Vagina (tissue), 2 donors: ENCODE measurements around the gene LRWD1. TPM values are rescaled to one million over a fixed set of nuclear protein-coding genes. Genes with fewer than 3 reads are reported as not detected.
"Not testable (repeated sequence)": the region's sequence is repeated elsewhere in the genome, so short reads cannot be mapped to it uniquely, and the experiment has no call there.

ENCODE experiments used
- DNase-seq, 2 donors: peaks; one replicate each; pipeline ENCODE4 v3.0.0-alpha.2; 2017; ENCODE audit errors: extremely low spot score in 2 of 2
- H3K27ac ChIP-seq: fragments of 200-600 bp; sonication (generic); one replicate; pipeline ENCODE4 v1.5.1; 2019
- H3K27me3 ChIP-seq: fragments of 200-600 bp; sonication (generic); one replicate; pipeline ENCODE4 v1.5.1; 2019
- H3K36me3 ChIP-seq, 2 donors: fragments of 200-600 bp; sonication (generic); one replicate each; pipeline ENCODE4 v1.5.1; 2017 to 2019
- H3K4me1 ChIP-seq: fragments of 200-600 bp; sonication (generic); one replicate; pipeline ENCODE4 v1.5.1; 2019
- H3K4me3 ChIP-seq, 2 donors: fragments of 200-600 bp; sonication (generic); 1 replicate in 1 of 2; 2 replicates in 1 of 2; pipeline ENCODE4 v1.5.1; 2016 to 2019
- H3K9me3 ChIP-seq: fragments of 200-600 bp; sonication (generic); one replicate; pipeline ENCODE4 v1.5.1; 2019
- POLR2A ChIP-seq, 2 donors: fragments of 450-650 bp; IDR thresholded peaks; one replicate each; pipeline ENCODE4 v1.6.1; 2017; ENCODE audit warnings: antibody characterized with exemption in 2 of 2, mild to moderate bottlenecking in 2 of 2, moderate library complexity in 2 of 2
- POLR2AphosphoS5 ChIP-seq, 2 donors: sonication (generic); formaldehyde crosslinking; IDR thresholded peaks; one replicate each; pipeline ENCODE4 v1.9.0; 2017; ENCODE audit warnings: antibody characterized with exemption in 2 of 2, mild to moderate bottlenecking in 2 of 2, low read depth in 1 of 2; ENCODE audit not compliant: insufficient read depth in 1 of 2
- intact Hi-C: fragments of 100-400 bp; cut with DNase I; formaldehyde crosslinking; loops from one replicate; pipeline ENCODE4 v1.15.1; 2023
- total RNA-seq: library from RNA; depleted of rRNA; stranded (reverse); fragments of >200 nt; gene quantifications from one replicate; pipeline ENCODE4 v1.2.3, GENCODE V29; 2016
- TF ChIP-seq, protein P1 (sequence below), 3 experiments: fragments of 450-650 bp in 2 of 3; fragments of 200-600 bp in 1 of 3; sonication (generic) in 1 of 3; IDR thresholded peaks; one replicate each; pipeline ENCODE4 v1.5.1; 2017 to 2019; ENCODE audit warnings: antibody characterized with exemption in 3 of 3, mild to moderate bottlenecking in 2 of 3, moderate library complexity in 2 of 3

Gene LRWD1
- total RNA-seq, 1 donor from 2014 or later, result 11.0 TPM

DNA sequence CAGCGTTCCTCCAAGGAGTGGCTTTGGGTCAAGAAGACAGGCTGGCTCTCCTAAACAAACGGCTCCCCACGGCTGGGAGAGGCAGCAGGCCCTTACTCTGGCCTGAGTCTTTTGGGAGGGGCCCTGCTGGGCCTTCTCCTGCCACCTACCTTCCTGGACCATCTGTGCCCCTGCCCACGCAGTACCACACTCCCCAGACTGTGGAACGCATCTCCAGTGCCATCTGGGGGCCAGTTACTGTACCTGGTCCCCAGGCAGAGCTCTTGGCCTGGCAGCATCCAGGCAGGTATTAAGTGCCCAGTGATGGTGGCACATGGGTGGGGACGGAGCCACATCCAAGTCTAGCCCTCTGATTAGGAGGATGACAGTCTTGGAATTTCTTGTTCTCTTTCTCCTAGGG lies 14.5 kb upstream of the LRWD1 start:
- Histone ChIP-seq H3K36me3 (peaks cover 0 to 10% of the 10 kb centered on the region in 2 donors), H3K27me3 (no peaks in the 10 kb centered on the region), H3K9me3 (no peaks in the 10 kb centered on the region), H3K27ac (no peak overlapping the region), H3K4me3 (no peak overlapping the region), H3K4me1 (no peaks in the 10 kb centered on the region)
- intact Hi-C loops, result no loop called here
- no peak for DNase-seq
- TF ChIP-seq POLR2A (IDR thresholded peaks at IDR 0.05) (no peak), POLR2AphosphoS5 (IDR thresholded peaks at IDR 0.05; ENCODE audit: insufficient read depth in 1 of 2, low read depth in 1 of 2) (no peak)
- TF ChIP-seq, protein P1, sequence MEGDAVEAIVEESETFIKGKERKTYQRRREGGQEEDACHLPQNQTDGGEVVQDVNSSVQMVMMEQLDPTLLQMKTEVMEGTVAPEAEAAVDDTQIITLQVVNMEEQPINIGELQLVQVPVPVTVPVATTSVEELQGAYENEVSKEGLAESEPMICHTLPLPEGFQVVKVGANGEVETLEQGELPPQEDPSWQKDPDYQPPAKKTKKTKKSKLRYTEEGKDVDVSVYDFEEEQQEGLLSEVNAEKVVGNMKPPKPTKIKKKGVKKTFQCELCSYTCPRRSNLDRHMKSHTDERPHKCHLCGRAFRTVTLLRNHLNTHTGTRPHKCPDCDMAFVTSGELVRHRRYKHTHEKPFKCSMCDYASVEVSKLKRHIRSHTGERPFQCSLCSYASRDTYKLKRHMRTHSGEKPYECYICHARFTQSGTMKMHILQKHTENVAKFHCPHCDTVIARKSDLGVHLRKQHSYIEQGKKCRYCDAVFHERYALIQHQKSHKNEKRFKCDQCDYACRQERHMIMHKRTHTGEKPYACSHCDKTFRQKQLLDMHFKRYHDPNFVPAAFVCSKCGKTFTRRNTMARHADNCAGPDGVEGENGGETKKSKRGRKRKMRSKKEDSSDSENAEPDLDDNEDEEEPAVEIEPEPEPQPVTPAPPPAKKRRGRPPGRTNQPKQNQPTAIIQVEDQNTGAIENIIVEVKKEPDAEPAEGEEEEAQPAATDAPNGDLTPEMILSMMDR (IDR thresholded peaks at IDR 0.05), result no peak

DNA sequence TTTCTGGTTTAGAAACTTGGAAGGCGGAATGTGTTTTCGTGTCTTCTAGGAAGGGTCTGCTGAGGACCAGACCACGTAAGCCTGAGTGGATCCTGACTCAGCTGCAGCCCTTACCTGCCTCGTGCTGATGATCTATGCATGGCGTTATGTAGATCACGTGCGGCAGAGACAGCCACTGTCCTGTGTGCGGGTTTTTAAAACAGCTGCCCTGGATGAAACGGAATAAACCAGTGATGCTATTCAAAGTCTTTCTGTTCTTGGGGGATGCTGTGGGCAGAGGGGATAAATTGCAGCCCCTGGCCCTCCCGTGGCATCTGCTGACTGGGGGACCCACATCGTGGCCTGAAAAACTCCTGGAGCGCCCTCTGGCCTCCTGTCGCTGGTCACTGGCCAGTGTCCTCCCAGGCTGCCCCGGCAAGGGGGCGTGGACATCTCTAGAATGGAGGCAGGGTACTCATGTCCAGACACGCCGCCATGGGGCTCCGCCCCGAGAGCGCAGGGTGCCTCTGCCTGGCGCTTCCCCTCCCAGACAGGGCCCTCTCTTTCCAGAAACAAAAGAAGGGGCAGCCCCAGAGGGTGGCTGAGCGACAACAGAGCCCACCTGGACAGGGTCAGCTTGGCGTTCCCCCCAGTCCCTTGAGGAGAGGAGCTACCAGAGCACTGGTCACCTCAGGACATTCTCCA lies 13.3 kb upstream of the LRWD1 start:
- Histone ChIP-seq H3K4me1 (no peaks in the 10 kb centered on the region), H3K27me3 (no peaks in the 10 kb centered on the region), H3K4me3 (no peak overlapping the region), H3K9me3 (no peaks in the 10 kb centered on the region), H3K27ac (no peak overlapping the region), H3K36me3 (peaks cover 0 to 21% of the 10 kb centered on the region in 2 donors)
- intact Hi-C loops, result no loop called here
- TF ChIP-seq POLR2A (IDR thresholded peaks at IDR 0.05) (no peak), POLR2AphosphoS5 (IDR thresholded peaks at IDR 0.05; ENCODE audit: insufficient read depth in 1 of 2, low read depth in 1 of 2) (no peak)
- TF ChIP-seq, protein P1 (IDR thresholded peaks at IDR 0.05), result no peak
- no peak for DNase-seq

DNA sequence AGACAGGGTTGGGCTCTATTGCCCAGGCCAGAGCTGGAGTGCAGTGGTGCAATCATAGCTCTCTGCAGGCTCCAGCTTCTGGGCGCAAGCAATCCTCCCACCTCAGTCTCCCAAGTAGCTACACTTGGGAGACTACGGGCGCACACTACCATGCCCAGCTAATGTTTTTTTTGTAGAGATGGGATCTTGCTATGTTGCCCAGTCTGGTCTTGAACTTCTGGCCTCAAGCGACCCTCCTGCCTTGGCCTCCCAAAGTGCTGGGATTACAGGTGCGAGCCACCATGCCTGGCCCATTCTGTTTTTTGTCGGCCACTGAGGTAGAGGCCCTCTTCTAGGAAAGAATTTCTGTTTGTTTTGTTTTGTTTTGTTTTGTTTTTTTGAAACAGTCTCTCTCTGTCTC lies 12.3 kb upstream of the LRWD1 start:
- TF ChIP-seq, protein P1 (IDR thresholded peaks at IDR 0.05), result no peak
- TF ChIP-seq POLR2AphosphoS5 (IDR thresholded peaks at IDR 0.05; ENCODE audit: insufficient read depth in 1 of 2, low read depth in 1 of 2) (no peak), POLR2A (IDR thresholded peaks at IDR 0.05) (no peak)
- Histone ChIP-seq H3K4me3 (no peak overlapping the region), H3K4me1 (no peaks in the 10 kb centered on the region), H3K27ac (no peak overlapping the region), H3K27me3 (no peaks in the 10 kb centered on the region), H3K36me3 (peaks cover 0 to 20% of the 10 kb centered on the region in 2 donors), H3K9me3 (no peaks in the 10 kb centered on the region)
- DNase-seq, result no peak
- intact Hi-C loops, result no loop called here

DNA sequence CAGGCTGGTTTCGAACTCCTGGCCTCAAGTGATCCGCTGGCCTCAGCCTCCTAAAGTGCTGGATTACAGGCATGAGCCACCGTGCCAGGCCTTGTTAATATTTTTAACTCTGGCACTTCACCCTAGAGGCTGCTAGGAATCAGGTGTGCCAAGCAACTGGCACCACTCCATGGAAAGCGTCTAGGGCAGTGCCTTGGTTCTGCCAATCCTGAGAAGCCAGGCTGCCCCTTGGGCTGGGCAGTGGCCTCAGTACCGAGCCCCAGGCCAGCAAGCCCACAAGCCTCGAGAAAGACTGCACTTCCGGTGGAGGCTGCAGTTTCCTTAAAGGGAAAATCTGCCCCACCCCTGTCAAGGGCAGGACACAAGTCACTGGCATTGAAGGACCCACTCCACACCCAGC lies 11.5 kb upstream of the LRWD1 start:
- H3K27me3 ChIP-seq, result no peaks in the 10 kb centered on the region
- no peaks in the 10 kb centered on the region for H3K9me3 ChIP-seq
- TF ChIP-seq, protein P1 (IDR thresholded peaks at IDR 0.05), result no peak
- TF ChIP-seq POLR2AphosphoS5 (IDR thresholded peaks at IDR 0.05; ENCODE audit: insufficient read depth in 1 of 2, low read depth in 1 of 2) (no peak), POLR2A (IDR thresholded peaks at IDR 0.05) (no peak)
- H3K27ac ChIP-seq, result no peak overlapping the region
- no peak for DNase-seq
- intact Hi-C loops, result no loop called here
- no peaks in the 10 kb centered on the region for H3K4me1 ChIP-seq
- H3K4me3 ChIP-seq, result no peak overlapping the region
- H3K36me3 ChIP-seq, result peaks cover 0 to 28% of the 10 kb centered on the region in 2 donors

DNA sequence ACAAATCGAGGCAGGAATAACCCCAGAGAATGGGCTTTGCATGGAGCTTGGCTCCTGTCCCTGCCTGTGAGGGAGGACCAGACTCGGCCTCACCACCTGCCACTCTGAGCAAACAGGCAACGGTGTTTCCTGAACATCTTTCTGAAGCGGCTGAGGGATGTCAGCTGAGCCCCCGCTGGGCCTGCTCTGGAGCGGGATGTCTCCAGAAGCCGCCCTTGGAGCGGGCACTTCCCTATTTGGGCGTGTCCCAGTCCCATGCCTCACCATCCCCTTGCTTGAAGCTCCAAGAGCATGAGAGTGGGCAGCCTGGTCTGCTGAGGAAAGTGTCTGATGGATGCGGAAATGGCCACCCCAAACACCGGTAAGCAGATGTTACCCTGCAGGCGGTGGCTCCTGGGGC lies 10.3 kb upstream of the LRWD1 start:
- no peak for DNase-seq
- Histone ChIP-seq H3K9me3 (no peaks in the 10 kb centered on the region), H3K36me3 (peaks cover 0 to 34% of the 10 kb centered on the region in 2 donors), H3K27me3 (no peaks in the 10 kb centered on the region), H3K27ac (no peak overlapping the region), H3K4me3 (no peak overlapping the region), H3K4me1 (no peaks in the 10 kb centered on the region)
- intact Hi-C loops, result no loop called here
- TF ChIP-seq, protein P1 (IDR thresholded peaks at IDR 0.05), result no peak
- no peak for TF ChIP-seq POLR2AphosphoS5 (IDR thresholded peaks at IDR 0.05; ENCODE audit: insufficient read depth in 1 of 2, low read depth in 1 of 2)
- TF ChIP-seq POLR2A (IDR thresholded peaks at IDR 0.05), result no peak

DNA sequence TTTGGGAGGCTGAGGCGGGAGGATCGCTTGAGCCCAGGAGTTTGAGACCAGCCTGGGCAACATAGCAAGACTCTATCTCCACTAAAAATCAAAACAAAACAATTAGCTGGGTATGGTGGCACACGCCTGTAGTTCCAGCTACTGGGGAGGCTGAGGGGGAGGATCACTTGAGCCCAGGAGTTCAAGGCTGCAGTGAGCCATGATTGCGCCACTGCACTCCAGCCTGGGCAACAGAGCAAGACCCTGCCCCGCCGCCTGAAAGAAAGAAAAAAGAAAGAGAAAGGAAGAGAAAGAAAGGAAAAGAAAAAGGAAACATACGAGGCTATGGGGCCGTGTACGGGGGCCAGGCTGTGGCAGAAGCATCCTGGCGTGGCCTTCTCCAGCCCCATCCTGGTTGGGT lies 9.9 kb upstream of the LRWD1 start:
- H3K4me1 ChIP-seq, intact Hi-C loops, H3K27ac ChIP-seq, H3K27me3 ChIP-seq, DNase-seq, H3K9me3 ChIP-seq, H3K4me3 ChIP-seq: not testable (repeated sequence)
- peaks cover 0 to 34% of the 10 kb centered on the region in 2 donors for H3K36me3 ChIP-seq
